Measurements from ENCODE around the gene SLC27A5.

Gene SLC27A5

GRCh38 chr19:58520257-58520599, 8.4 kb upstream of the SLC27A5 start:
- ChIA-PET CTCF (interaction anchor here (0.6 to 2.2 kb wide), 7 partner anchors 20 to 52 kb away, joined by 3 to 11 read pairs (median 3); partner anchors contain the start of genes CHMP2A and TRIM28), POLR2A (ENCODE audit: low non-redundant PET) (interaction anchor here (0.5 to 2.1 kb wide), 6 partner anchors 24 to 164 kb away, joined by 3 to 7 read pairs (median 4); partner anchors contain the start of genes CHMP2A, RNF225 and TRIM28)
- peak overlapping the region; percentile 98 for H3K27ac ChIP-seq
- DNase-seq (ENCODE audit: low spot score) = no peak
- TF ChIP-seq, protein P1, sequence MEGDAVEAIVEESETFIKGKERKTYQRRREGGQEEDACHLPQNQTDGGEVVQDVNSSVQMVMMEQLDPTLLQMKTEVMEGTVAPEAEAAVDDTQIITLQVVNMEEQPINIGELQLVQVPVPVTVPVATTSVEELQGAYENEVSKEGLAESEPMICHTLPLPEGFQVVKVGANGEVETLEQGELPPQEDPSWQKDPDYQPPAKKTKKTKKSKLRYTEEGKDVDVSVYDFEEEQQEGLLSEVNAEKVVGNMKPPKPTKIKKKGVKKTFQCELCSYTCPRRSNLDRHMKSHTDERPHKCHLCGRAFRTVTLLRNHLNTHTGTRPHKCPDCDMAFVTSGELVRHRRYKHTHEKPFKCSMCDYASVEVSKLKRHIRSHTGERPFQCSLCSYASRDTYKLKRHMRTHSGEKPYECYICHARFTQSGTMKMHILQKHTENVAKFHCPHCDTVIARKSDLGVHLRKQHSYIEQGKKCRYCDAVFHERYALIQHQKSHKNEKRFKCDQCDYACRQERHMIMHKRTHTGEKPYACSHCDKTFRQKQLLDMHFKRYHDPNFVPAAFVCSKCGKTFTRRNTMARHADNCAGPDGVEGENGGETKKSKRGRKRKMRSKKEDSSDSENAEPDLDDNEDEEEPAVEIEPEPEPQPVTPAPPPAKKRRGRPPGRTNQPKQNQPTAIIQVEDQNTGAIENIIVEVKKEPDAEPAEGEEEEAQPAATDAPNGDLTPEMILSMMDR (conservative IDR thresholded peaks at IDR 0.05; ENCODE audit: low read depth) = no peak

DNA sequence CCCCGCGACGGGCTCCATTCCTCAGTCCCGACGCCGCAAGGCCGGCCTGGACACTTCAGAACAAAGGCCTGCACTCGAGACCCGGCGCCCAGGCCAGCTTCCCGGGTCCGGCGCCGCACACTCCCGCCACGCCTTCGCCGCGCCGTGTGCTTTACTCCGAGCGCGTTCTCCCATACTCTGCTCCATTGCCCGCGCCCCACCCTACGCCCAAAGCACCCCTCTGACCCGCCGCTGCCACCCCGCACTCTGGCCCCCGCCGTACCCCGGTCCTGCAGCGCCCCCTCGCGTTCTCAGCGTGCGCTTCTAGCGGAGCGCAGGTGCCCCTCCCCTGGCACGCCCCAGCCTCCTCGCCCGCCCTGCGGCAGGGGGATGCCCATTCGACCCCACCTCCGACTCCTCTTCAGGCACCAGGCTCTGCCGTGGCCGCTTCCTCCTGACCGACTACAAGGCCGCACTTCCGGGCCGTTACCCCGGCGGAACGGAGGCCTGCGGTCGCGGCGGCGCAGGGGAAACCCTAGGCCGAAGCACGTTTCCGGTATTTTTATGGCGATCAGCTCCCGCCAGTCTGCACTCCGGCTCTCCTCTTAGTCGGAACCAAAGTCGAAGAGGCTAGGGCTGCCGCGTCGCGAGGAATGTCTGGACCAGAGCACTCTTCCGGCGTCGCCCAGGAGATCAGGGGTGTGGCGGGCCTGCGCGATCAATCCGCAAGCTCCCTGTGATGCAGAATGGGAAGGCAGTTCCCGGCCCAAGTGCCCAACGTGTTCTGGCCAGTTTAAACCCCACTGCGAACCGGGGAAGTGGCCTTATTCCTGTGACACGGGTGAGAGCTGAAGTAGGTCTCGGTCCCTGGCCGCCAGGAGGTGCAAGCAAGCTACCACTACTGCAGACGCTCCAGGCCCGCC, 7.8 kb upstream of the SLC27A5 start, which contains the start of gene ZBTB45:
Gene ZBTB45 (minus strand): TSS at position 456 of the 902 bp plus-strand sequence. CDS start 2,137 bp downstream, outside the sequence.
- peak within 1 kb of the TSS; percentile 98 for H3K27ac ChIP-seq
- DNase-seq (ENCODE audit: low spot score) = peak; percentile 88
- ChIA-PET POLR2A (ENCODE audit: low non-redundant PET) (interaction anchor here (0.5 to 2.1 kb wide), 8 partner anchors 25 to 1043 kb away, joined by 3 to 7 read pairs (median 3); partner anchors contain the start of genes CHMP2A, RNF225 and TRIM28), CTCF (interaction anchor here (0.6 to 2.2 kb wide), 17 partner anchors 10 to 1126 kb away, joined by 3 to 11 read pairs (median 4); partner anchors contain the start of genes CHMP2A and TRIM28)
- TF ChIP-seq, protein P1 (conservative IDR thresholded peaks at IDR 0.05; ENCODE audit: low read depth) = peak; percentile 73

- DNase-seq (ENCODE audit: low spot score) = peak; percentile 75
- CTCF ChIA-PET = interaction anchor here (0.6 to 2.2 kb wide), 13 partner anchors 10 to 265 kb away, joined by 3 to 11 read pairs (median 4); partner anchors contain the start of genes CHMP2A, TRIM28 and UBE2M
Measured at GRCh38 chr19:58519087-58519354, 7.2 kb upstream of the SLC27A5 start.

GRCh38 chr19:58518256-58519086, 6.7 kb upstream of the SLC27A5 start:
- ChIA-PET POLR2A (ENCODE audit: low non-redundant PET) (interaction anchor here (0.5 to 2.1 kb wide), 3 partner anchors 26 to 43 kb away, joined by 3 to 7 read pairs (median 6); partner anchors contain the start of gene TRIM28), CTCF (interaction anchor here (0.6 to 2.2 kb wide), 12 partner anchors 9 to 265 kb away, joined by 3 to 11 read pairs (median 4); partner anchors contain the start of genes CHMP2A, TRIM28 and UBE2M)
- H3K27ac ChIP-seq = peak overlapping the region; percentile 98
- TF ChIP-seq, protein P1 (conservative IDR thresholded peaks at IDR 0.05; ENCODE audit: low read depth) = no peak; the same call in 1 of the 2 replicates
- DNase-seq (ENCODE audit: low spot score) = no peak

More at GRCh38 chr19:58519087-58519354, 7.2 kb upstream of the SLC27A5 start:
- H3K27ac ChIP-seq = peak overlapping the region; percentile 98
- TF ChIP-seq, protein P1 (conservative IDR thresholded peaks at IDR 0.05; ENCODE audit: low read depth) = peak; percentile 44; the same call in 1 of the 2 replicates
- POLR2A ChIA-PET (ENCODE audit: low non-redundant PET) = interaction anchor here (0.5 to 2.1 kb wide), 3 partner anchors 26 to 44 kb away, joined by 3 to 7 read pairs (median 6); partner anchors contain the start of gene TRIM28

- TF ChIP-seq, protein P1 (conservative IDR thresholded peaks at IDR 0.05; ENCODE audit: low read depth) = no peak; the same call in 1 of the 2 replicates
- POLR2A ChIA-PET (ENCODE audit: low non-redundant PET) = no interaction called here
- CTCF ChIA-PET = interaction anchor here (0.7 kb wide), 1 partner anchor 290 kb away, joined by 3 read pairs; no protein-coding TSS in a partner anchor
Measured at GRCh38 chr19:58516964-58517833, 5.4 kb upstream of the SLC27A5 start.

More at GRCh38 chr19:58516964-58517833, 5.4 kb upstream of the SLC27A5 start:
- peak overlapping the region; percentile 98 for H3K27ac ChIP-seq
- no peak for DNase-seq (ENCODE audit: low spot score)
